Liver (tissue), 3 donors: ENCODE measurements around the gene GALNT17.

Experiments
- CTCF ChIP-seq: fragments of 150-350 bp; IDR thresholded peaks from 2 replicates; pipeline ENCODE4 v1.5.1; 2017; ENCODE audit warnings: improper control_type of control experiment, low read depth, low read length; ENCODE audit not compliant: missing input control
- EGR1 ChIP-seq, 2 donors: IDR thresholded peaks; 2 replicates each; pipeline ENCODE4 v1.6.1; 2016 to 2018; ENCODE audit warnings: antibody characterized with exemption in 2 of 2, low read depth in 2 of 2
- JUND ChIP-seq, 2 donors: IDR thresholded peaks; 2 replicates each; pipeline ENCODE4 v1.6.1; 2016; ENCODE audit warnings: antibody characterized with exemption in 2 of 2
- RAD21 ChIP-seq, 2 donors: IDR thresholded peaks; 2 replicates each; pipeline ENCODE4 v1.6.1; 2016; ENCODE audit warnings: antibody characterized with exemption in 2 of 2, mild to moderate bottlenecking in 2 of 2
- TAF1 ChIP-seq: conservative IDR thresholded peaks from 2 replicates; pipeline ENCODE4 v1.6.1; 2016; ENCODE audit warnings: antibody characterized with exemption, mild to moderate bottlenecking
- YY1 ChIP-seq: IDR thresholded peaks from 2 replicates; pipeline ENCODE4 v1.6.1; 2016; ENCODE audit warnings: antibody characterized with exemption, mild to moderate bottlenecking
- donor health status: healthy.
- donor health status: healthy.

GRCh38 chr7:71332207-71332606, 200.3 kb downstream of the GALNT17 start:
- TF ChIP-seq YY1, result no peak
- TF ChIP-seq CTCF, result no peak
- no peak for TF ChIP-seq EGR1 (IDR thresholded peaks at IDR 0.05; ENCODE audit: low read depth in 2 of 2)
- no peak for TF ChIP-seq TAF1
- TF ChIP-seq RAD21 (IDR thresholded peaks at IDR 0.05), result no peak
- no peak for TF ChIP-seq JUND (IDR thresholded peaks at IDR 0.05)
